A673 (cell line): ENCODE measurements around the gene PPP2R5B. TPM values are rescaled to one million over a fixed set of nuclear protein-coding genes. Genes with fewer than 3 reads are reported as not detected.

Experiments used
- BruUV-seq: library from RNA; stranded (reverse); fragments of 400-500 nt; replicated peaks from 2 replicates; lab custom pipeline; 2021; lab: Mats Ljungman, UMichigan
- CTCF ChIA-PET: fragments of 300-600 bp; sonication (Branson Sonifier 250); formaldehyde crosslinking; loops from one replicate; lab custom pipeline; 2022; ENCODE audit warnings: antibody characterized with exemption; lab: Charles Lee
- POLR2A ChIA-PET: fragments of 300-600 bp; sonication (Branson Sonifier 250); formaldehyde crosslinking; loops from one replicate; lab custom pipeline; 2022; ENCODE audit warnings: antibody characterized with exemption; ENCODE audit not compliant: low non-redundant PET; lab: Charles Lee
- DNase-seq: peaks from one replicate; pipeline ENCODE4 v3.0.0-alpha.2; 2015; ENCODE audit warnings: low spot score
- H3K27ac ChIP-seq: fragments of 200-600 bp; sonication (generic); 2 replicates; pipeline ENCODE4 v1.5.1; 2016; ENCODE audit warnings: mixed run types, low read depth, mild to moderate bottlenecking, mixed read lengths, antibody characterized with exemption, low read length; ENCODE audit not compliant: poor library complexity, severe bottlenecking
- H3K27me3 ChIP-seq: fragments of 200-600 bp; sonication (generic); replicated peaks from 2 replicates; pipeline ENCODE4 v1.6.1; 2017; ENCODE audit warnings: mixed run types, low read depth, mild to moderate bottlenecking, mixed read lengths, antibody characterized with exemption, low read length; ENCODE audit not compliant: insufficient read depth, poor library complexity
- H3K36me3 ChIP-seq: fragments of 200-600 bp; sonication (generic); 2 replicates; pipeline ENCODE4 v1.6.1; 2016; ENCODE audit warnings: mixed run types, mild to moderate bottlenecking, mixed read lengths, antibody characterized with exemption, low read length; ENCODE audit not compliant: insufficient read depth, poor library complexity, severe bottlenecking
- H3K4me1 ChIP-seq: fragments of 200-600 bp; sonication (generic); 2 replicates; pipeline ENCODE4 v1.6.1; 2017; ENCODE audit warnings: mixed run types, mild to moderate bottlenecking, mixed read lengths, antibody characterized with exemption, low read length; ENCODE audit not compliant: insufficient read depth, poor library complexity, severe bottlenecking
- H3K4me3 ChIP-seq: fragments of 200-600 bp; sonication (generic); 2 replicates; pipeline ENCODE4 v1.5.1; 2016; ENCODE audit warnings: low read depth, mixed run types, mild to moderate bottlenecking, mixed read lengths, low read length; ENCODE audit not compliant: poor library complexity, severe bottlenecking
- H3K9me3 ChIP-seq: fragments of 200-600 bp; sonication (generic); 2 replicates; pipeline ENCODE4 v1.6.1; 2016; ENCODE audit warnings: mixed run types, low read depth, mild to moderate bottlenecking, mixed read lengths, antibody characterized with exemption, low read length; ENCODE audit not compliant: poor library complexity, severe bottlenecking
- EZH2 ChIP-seq: fragments of 200-600 bp; sonication (generic); IDR thresholded peaks from 2 replicates; pipeline ENCODE4 v1.6.1; 2017; ENCODE audit warnings: borderline replicate concordance, low read depth, mild to moderate bottlenecking, mixed read lengths, antibody characterized with exemption, low read length; ENCODE audit not compliant: poor library complexity, severe bottlenecking
- intact Hi-C: fragments of 100-400 bp; cut with micrococcal nuclease; formaldehyde crosslinking; loops from one replicate; pipeline ENCODE4 v1.10.0; 2022; ENCODE audit not compliant: unreplicated experiment
- total RNA-seq: library from RNA; stranded (reverse); gene quantifications from 2 replicates; pipeline ENCODE4 v1.2.3, GENCODE V29; 2021
- TF ChIP-seq, protein P1 (sequence below): fragments of 300-800, 200-600 bp; sonication (generic); conservative IDR thresholded peaks from 2 replicates; pipeline ENCODE4 v1.5.1; 2017; ENCODE audit warnings: low read depth, mild to moderate bottlenecking, antibody characterized with exemption, low read length, moderate library complexity, mixed read lengths

The PPP2R5B gene
- total RNA-seq, 1 experiment from 2014 or later: 16.1 TPM

DNA sequence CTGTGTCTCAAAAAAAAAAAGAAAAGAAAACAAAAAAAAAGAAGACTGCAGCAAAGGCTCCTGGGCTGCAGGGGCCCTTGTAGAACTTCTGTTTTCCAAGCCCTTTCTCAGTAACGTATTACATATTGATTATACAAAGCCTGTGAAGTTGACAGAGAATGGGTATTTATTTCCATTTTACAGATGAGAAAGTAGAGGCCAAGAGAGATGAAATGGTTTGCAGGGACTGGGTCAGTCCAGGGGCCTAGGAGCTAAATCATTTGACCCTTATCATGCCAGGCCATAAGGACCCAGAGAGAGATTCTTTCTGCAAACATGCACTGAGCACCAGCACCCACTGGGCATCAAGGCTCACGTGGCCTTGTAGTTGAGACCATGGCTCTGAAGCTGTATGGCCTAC lies 4.5 kb downstream of the PPP2R5B start:
- H3K36me3 ChIP-seq: no peaks in the 10 kb centered on the region
- intact Hi-C loops: no loop called here
- no peak overlapping the region for H3K27ac ChIP-seq
- no peaks in the 10 kb centered on the region for H3K9me3 ChIP-seq
- ChIA-PET CTCF (no interaction called here), POLR2A (no interaction called here)
- no peaks in the 10 kb centered on the region for H3K27me3 ChIP-seq
- H3K4me3 ChIP-seq: no peak overlapping the region
- no peak for DNase-seq
- H3K4me1 ChIP-seq: peaks cover 5% of the 10 kb centered on the region
- BruUV-seq: no TSS peak
- TF ChIP-seq, protein P1, sequence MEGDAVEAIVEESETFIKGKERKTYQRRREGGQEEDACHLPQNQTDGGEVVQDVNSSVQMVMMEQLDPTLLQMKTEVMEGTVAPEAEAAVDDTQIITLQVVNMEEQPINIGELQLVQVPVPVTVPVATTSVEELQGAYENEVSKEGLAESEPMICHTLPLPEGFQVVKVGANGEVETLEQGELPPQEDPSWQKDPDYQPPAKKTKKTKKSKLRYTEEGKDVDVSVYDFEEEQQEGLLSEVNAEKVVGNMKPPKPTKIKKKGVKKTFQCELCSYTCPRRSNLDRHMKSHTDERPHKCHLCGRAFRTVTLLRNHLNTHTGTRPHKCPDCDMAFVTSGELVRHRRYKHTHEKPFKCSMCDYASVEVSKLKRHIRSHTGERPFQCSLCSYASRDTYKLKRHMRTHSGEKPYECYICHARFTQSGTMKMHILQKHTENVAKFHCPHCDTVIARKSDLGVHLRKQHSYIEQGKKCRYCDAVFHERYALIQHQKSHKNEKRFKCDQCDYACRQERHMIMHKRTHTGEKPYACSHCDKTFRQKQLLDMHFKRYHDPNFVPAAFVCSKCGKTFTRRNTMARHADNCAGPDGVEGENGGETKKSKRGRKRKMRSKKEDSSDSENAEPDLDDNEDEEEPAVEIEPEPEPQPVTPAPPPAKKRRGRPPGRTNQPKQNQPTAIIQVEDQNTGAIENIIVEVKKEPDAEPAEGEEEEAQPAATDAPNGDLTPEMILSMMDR: no peak
- TF ChIP-seq EZH2: no peak

DNA sequence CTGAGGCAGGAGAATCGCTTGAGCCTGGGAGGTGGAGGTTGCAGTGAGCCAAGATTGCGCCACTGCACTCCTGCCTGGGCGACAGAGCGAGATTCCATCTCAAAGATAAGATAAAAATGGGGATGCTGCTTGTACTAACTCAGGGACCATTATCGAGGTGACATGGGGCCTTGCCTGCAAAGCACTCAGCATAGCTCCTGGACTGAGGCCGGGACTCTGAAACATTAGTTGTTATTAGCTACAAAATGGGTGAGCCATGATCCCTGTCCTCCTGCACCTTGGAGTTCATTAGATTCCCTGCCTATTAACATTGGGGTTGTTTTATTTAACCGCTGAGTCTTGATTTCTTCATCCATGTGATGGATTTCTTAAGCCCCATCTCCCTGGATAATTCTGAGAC lies 5.1 kb downstream of the PPP2R5B start:
- CTCF ChIA-PET: no interaction called here
- intact Hi-C loops: no loop called here

DNA sequence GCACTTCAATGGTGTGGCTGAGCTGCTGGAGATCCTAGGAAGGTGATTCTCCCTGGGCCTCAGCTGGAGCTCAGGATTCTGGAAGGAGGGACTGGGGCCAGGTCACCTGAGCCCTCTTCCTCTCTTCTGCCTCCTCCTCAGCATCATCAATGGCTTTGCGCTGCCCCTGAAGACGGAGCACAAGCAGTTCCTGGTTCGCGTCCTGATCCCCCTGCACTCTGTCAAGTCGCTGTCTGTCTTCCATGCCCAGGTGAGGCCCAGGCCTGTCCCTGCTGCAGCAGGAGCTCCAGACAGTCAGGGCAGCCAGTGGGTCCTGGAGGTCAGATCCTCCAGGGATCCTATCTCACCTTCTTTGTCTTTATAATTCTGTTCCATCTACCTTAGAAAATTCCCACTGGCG lies 5.9 kb downstream of the PPP2R5B start:
- DNase-seq: no peak
- Histone ChIP-seq H3K27me3 (no peaks in the 10 kb centered on the region), H3K27ac (no peak overlapping the region), H3K4me1 (peaks cover 4% of the 10 kb centered on the region), H3K9me3 (no peaks in the 10 kb centered on the region), H3K4me3 (no peak overlapping the region), H3K36me3 (no peaks in the 10 kb centered on the region)
- intact Hi-C loops: no loop called here
- BruUV-seq: no TSS peak
- ChIA-PET CTCF (no interaction called here), POLR2A (no interaction called here)
- no peak for TF ChIP-seq EZH2
- TF ChIP-seq, protein P1: no peak

More for the DNA sequence above, 5.1 kb downstream of the PPP2R5B start:
- DNase-seq: no peak
- Histone ChIP-seq H3K27ac (no peak overlapping the region), H3K4me3 (no peak overlapping the region), H3K9me3 (no peaks in the 10 kb centered on the region), H3K4me1 (peaks cover 5% of the 10 kb centered on the region), H3K36me3 (no peaks in the 10 kb centered on the region), H3K27me3 (no peaks in the 10 kb centered on the region)
- TF ChIP-seq EZH2: no peak
- TF ChIP-seq, protein P1: no peak
- POLR2A ChIA-PET: no interaction called here
- BruUV-seq: no TSS peak
